ENCODE data around the gene AP2S1.
A peak's percentile ranks its signal among the peaks of the same experiment; 100 is the strongest.
"Not testable (repeated sequence)": the region's sequence is repeated elsewhere in the genome, so short reads cannot be mapped to it uniquely, and the experiment has no call there.

AP2S1 gene

GRCh38 chr19:46860125-46860845 lies 9.6 kb upstream of the AP2S1 start:
- H3K27me3 ChIP-seq: no peaks in the 10 kb centered on the region
- no peaks in the 10 kb centered on the region for H3K36me3 ChIP-seq
- H3K4me1 ChIP-seq (ENCODE audit: control insufficient read depth in 1 of 2, insufficient read depth in 1 of 2, low read depth in 1 of 2, low read length in 1 of 2): peaks cover 37 to 39% of the 10 kb centered on the region in 2 experiments
- H3K9me3 ChIP-seq: no peaks in the 10 kb centered on the region
- TF ChIP-seq CTCF (IDR thresholded peaks at IDR 0.05): no peak
- peak overlapping the region; percentile 90 to 99 for H3K4me3 ChIP-seq (ENCODE audit: low read depth in 1 of 2, low read length in 1 of 2)
- peak overlapping the region; percentile 84 for H3K27ac ChIP-seq

GRCh38 chr19:46859637-46860124 lies 9.0 kb upstream of the AP2S1 start:
- H3K4me3 ChIP-seq (ENCODE audit: low read depth in 1 of 2, low read length in 1 of 2): peak overlapping the region; percentile 90 to 99
- no peaks in the 10 kb centered on the region for H3K9me3 ChIP-seq
- peaks cover 37 to 39% of the 10 kb centered on the region in 2 experiments for H3K4me1 ChIP-seq (ENCODE audit: control insufficient read depth in 1 of 2, insufficient read depth in 1 of 2, low read depth in 1 of 2, low read length in 1 of 2)
- H3K27me3 ChIP-seq: no peaks in the 10 kb centered on the region
- TF ChIP-seq CTCF (IDR thresholded peaks at IDR 0.05): no peak
- H3K27ac ChIP-seq: peak overlapping the region; percentile 84
- no peaks in the 10 kb centered on the region for H3K36me3 ChIP-seq

- Histone ChIP-seq H3K4me1 (ENCODE audit: control insufficient read depth in 1 of 2, insufficient read depth in 1 of 2, low read depth in 1 of 2, low read length in 1 of 2) (peaks cover 19% of the 10 kb centered on the region in 2 experiments), H3K4me3 (ENCODE audit: low read depth in 1 of 2, low read length in 1 of 2) (peak overlapping the region; percentile 43 to 52), H3K36me3 (no peaks in the 10 kb centered on the region), H3K27ac (peak overlapping the region; percentile 43), H3K9me3 (no peaks in the 10 kb centered on the region), H3K27me3 (no peaks in the 10 kb centered on the region)
- TF ChIP-seq CTCF (IDR thresholded peaks at IDR 0.05): peak; percentile 78
Measured at GRCh38 chr19:46856062-46857022, 5.7 kb upstream of the AP2S1 start.

- not testable (repeated sequence) for H3K4me3 ChIP-seq (ENCODE audit: low read depth in 1 of 2, low read length in 1 of 2); H3K9me3 ChIP-seq; H3K36me3 ChIP-seq; H3K27ac ChIP-seq; H3K27me3 ChIP-seq
- peaks cover 23 to 28% of the 10 kb centered on the region in 2 experiments for H3K4me1 ChIP-seq (ENCODE audit: control insufficient read depth in 1 of 2, insufficient read depth in 1 of 2, low read depth in 1 of 2, low read length in 1 of 2)
Measured at GRCh38 chr19:46854698-46855097, 4.1 kb upstream of the AP2S1 start.

GRCh38 chr19:46852830-46853229 lies 2.2 kb upstream of the AP2S1 start:
- TF ChIP-seq CTCF (IDR thresholded peaks at IDR 0.05): no peak
- no peaks in the 10 kb centered on the region for H3K36me3 ChIP-seq
- H3K9me3 ChIP-seq: no peaks in the 10 kb centered on the region
- H3K27me3 ChIP-seq: no peaks in the 10 kb centered on the region
- H3K27ac ChIP-seq: no peak overlapping the region
- H3K4me3 ChIP-seq (ENCODE audit: low read depth in 1 of 2, low read length in 1 of 2): no peak overlapping the region
- peaks cover 27 to 32% of the 10 kb centered on the region in 2 experiments for H3K4me1 ChIP-seq (ENCODE audit: control insufficient read depth in 1 of 2, insufficient read depth in 1 of 2, low read depth in 1 of 2, low read length in 1 of 2)

Data from neutrophil (primary cell).